ENCODE data around the gene KCNJ11. TPM values are rescaled to one million over a fixed set of nuclear protein-coding genes. Genes with fewer than 3 reads are reported as not detected.

Gene KCNJ11
- total and polyA plus RNA-seq, 2 experiments from 2014 or later: not detected

- in situ Hi-C loops (cut with MboI): no loop called here
- Histone ChIP-seq H3K79me2 (ENCODE audit: insufficient read depth) (no peaks in the 10 kb centered on the region), H3K27me3 (replicated peaks; ENCODE audit: insufficient read depth) (no peaks in the 10 kb centered on the region), H4K20me1 (ENCODE audit: insufficient read depth) (no peaks in the 10 kb centered on the region), H3K4me2 (ENCODE audit: unreplicated experiment) (no peak overlapping the region), H3F3A (ENCODE audit: insufficient read depth) (no peaks in the 10 kb centered on the region), H3K4me3 (no peak overlapping the region), H3K4me1 (ENCODE audit: insufficient read depth) (no peaks in the 10 kb centered on the region), H3K36me3 (ENCODE audit: low read depth) (peaks cover 48% of the 10 kb centered on the region), H3K9ac (no peak overlapping the region), H3K9me3 (ENCODE audit: low read depth) (no peaks in the 10 kb centered on the region), H3K27ac (no peak overlapping the region), H2AFZ (no peak overlapping the region), H3K9me2 (ENCODE audit: insufficient read depth) (no peaks in the 10 kb centered on the region)
- no peak for TF ChIP-seq EZH2phosphoT487 (IDR thresholded peaks at IDR 0.05; ENCODE audit: insufficient read depth, low read depth)
- TF ChIP-seq EZH2 (IDR thresholded peaks at IDR 0.05; ENCODE audit: insufficient read depth, poor library complexity, severe bottlenecking): no peak
- 89 to 95% methylated on average over 3 of the region's 3 CpGs for WGBS, 2 experiments (ENCODE audit: low coverage in 1 of 2, low lambda C conversion rate in 2 of 2, missing lambda C conversion rate in 2 of 2)
- no peak for DNase-seq
Observed at GRCh38 chr11:17368551-17368950, 19.9 kb downstream of the KCNJ11 start.

GRCh38 chr11:17366495-17366894, 22.0 kb downstream of the KCNJ11 start:
- Histone ChIP-seq H3K36me3 (ENCODE audit: low read depth) (peaks cover 33% of the 10 kb centered on the region), H3K9me3 (ENCODE audit: low read depth) (no peaks in the 10 kb centered on the region), H3K27ac (no peak overlapping the region), H3K9me2 (ENCODE audit: insufficient read depth) (no peaks in the 10 kb centered on the region), H3K79me2 (ENCODE audit: insufficient read depth) (no peaks in the 10 kb centered on the region), H3K4me3 (no peak overlapping the region), H3K27me3 (replicated peaks; ENCODE audit: insufficient read depth) (no peaks in the 10 kb centered on the region), H3F3A (ENCODE audit: insufficient read depth) (no peaks in the 10 kb centered on the region), H4K20me1 (ENCODE audit: insufficient read depth) (no peaks in the 10 kb centered on the region), H3K4me2 (ENCODE audit: unreplicated experiment) (no peak overlapping the region), H3K4me1 (ENCODE audit: insufficient read depth) (no peaks in the 10 kb centered on the region), H2AFZ (no peak overlapping the region), H3K9ac (no peak overlapping the region)
- DNase-seq: no peak
- TF ChIP-seq EZH2 (IDR thresholded peaks at IDR 0.05; ENCODE audit: insufficient read depth, poor library complexity, severe bottlenecking) (no peak), EZH2phosphoT487 (IDR thresholded peaks at IDR 0.05; ENCODE audit: insufficient read depth, low read depth) (no peak)
- in situ Hi-C loops (cut with MboI): no loop called here
- 86 to 94% methylated on average over 1 of the region's 1 CpG for WGBS, 2 experiments (ENCODE audit: low coverage in 1 of 2, low lambda C conversion rate in 2 of 2, missing lambda C conversion rate in 2 of 2)

DNA sequence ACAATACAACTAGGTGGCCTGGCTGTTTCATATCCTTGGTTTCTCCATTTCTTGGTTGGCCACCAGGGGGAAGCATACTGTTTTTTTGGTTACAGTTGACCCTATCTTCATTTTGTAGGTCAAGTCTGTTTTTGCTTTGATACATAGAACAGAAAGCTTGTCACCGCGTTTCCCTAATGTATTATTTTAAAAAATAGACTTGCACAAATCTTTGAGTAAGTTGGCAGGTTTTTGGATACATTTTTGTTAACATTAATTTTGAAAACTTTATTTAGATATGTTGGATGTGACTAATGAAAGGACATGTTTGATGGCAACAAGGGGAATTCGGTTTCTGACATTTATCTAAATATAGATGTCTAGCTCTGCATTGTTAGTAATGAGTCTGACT, 33.9 kb downstream of the KCNJ11 start:
- in situ Hi-C loops (cut with MboI): no loop called here
- peak overlapping the region; percentile 96 for H3K4me2 ChIP-seq (ENCODE audit: unreplicated experiment)

DNA sequence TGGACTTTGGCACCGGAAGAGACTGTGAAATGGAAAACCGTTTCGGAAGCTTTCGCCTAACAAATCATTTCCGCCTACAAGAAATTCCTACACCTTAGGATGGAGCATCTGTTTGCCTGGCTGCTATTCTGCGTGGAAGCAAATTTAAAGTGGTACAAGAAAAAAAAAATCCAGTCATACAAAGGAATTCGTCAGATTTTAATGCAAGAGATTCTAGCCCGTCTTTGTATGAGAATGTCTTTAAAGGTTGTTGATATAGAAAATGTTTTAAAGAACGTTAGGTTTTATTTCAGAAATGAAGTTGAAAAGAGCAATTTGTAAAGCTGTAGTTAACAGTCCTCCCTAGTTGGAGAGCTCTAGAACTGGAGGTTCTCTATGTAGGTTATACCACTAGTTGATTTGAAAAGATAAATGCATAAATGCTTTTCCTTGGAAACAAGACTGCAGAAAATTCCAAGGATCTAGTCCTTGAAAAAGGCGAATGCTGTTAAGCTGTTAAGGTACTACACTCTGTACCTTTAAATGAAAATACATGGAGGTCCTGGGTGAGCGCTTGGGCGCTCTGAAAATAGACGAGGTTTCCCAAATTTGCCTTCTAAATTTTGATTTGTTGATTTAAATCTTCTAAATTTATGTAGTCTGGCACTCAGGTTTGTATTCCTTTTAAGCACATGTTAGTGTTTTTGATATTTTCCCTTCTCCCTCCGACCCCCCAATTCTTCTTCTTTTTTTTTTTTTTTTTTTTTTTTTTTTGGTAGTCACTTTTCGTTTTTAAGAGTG, 34.4 kb downstream of the KCNJ11 start:
- Histone ChIP-seq H3K4me3 (peak overlapping the region; percentile 90), H3K9me3 (ENCODE audit: low read depth) (no peaks in the 10 kb centered on the region), H3K27me3 (replicated peaks; ENCODE audit: insufficient read depth) (no peaks in the 10 kb centered on the region), H3K9me2 (ENCODE audit: insufficient read depth) (no peaks in the 10 kb centered on the region), H3K36me3 (ENCODE audit: low read depth) (no peaks in the 10 kb centered on the region), H3K79me2 (ENCODE audit: insufficient read depth) (no peaks in the 10 kb centered on the region), H4K20me1 (ENCODE audit: insufficient read depth) (no peaks in the 10 kb centered on the region), H3K9ac (peak overlapping the region; percentile 89), H2AFZ (peak overlapping the region; percentile 96), H3F3A (ENCODE audit: insufficient read depth) (peaks cover 21% of the 10 kb centered on the region), H3K4me1 (ENCODE audit: insufficient read depth) (peaks cover 9% of the 10 kb centered on the region; the same call in 1 of the 2 replicates), H3K27ac (peak overlapping the region; percentile 82), H3K4me2 (ENCODE audit: unreplicated experiment) (peak overlapping the region; percentile 96)
- peak; percentile 22 for DNase-seq
- TF ChIP-seq EZH2phosphoT487 (IDR thresholded peaks at IDR 0.05; ENCODE audit: insufficient read depth, low read depth) (no peak), EZH2 (IDR thresholded peaks at IDR 0.05; ENCODE audit: insufficient read depth, poor library complexity, severe bottlenecking) (no peak)
- in situ Hi-C loops (cut with MboI): no loop called here
- WGBS, 2 experiments (ENCODE audit: low coverage in 1 of 2, low lambda C conversion rate in 2 of 2, missing lambda C conversion rate in 2 of 2): 6 to 9% methylated on average over 15 of the region's 15 CpGs

More for the DNA sequence above, 33.9 kb downstream of the KCNJ11 start:
- Histone ChIP-seq H3K27me3 (replicated peaks; ENCODE audit: insufficient read depth) (no peaks in the 10 kb centered on the region), H3K9ac (peak overlapping the region; percentile 89), H4K20me1 (ENCODE audit: insufficient read depth) (no peaks in the 10 kb centered on the region), H3K4me3 (peak overlapping the region; percentile 90), H2AFZ (peak overlapping the region; percentile 96; the same call in 1 of the 2 replicates), H3K27ac (no peak overlapping the region), H3F3A (ENCODE audit: insufficient read depth) (peaks cover 21% of the 10 kb centered on the region), H3K79me2 (ENCODE audit: insufficient read depth) (no peaks in the 10 kb centered on the region), H3K9me3 (ENCODE audit: low read depth) (no peaks in the 10 kb centered on the region), H3K36me3 (ENCODE audit: low read depth) (no peaks in the 10 kb centered on the region), H3K4me1 (ENCODE audit: insufficient read depth) (peaks cover 9% of the 10 kb centered on the region; the same call in 1 of the 2 replicates), H3K9me2 (ENCODE audit: insufficient read depth) (no peaks in the 10 kb centered on the region)
- TF ChIP-seq EZH2phosphoT487 (IDR thresholded peaks at IDR 0.05; ENCODE audit: insufficient read depth, low read depth): no peak
- TF ChIP-seq EZH2 (IDR thresholded peaks at IDR 0.05; ENCODE audit: insufficient read depth, poor library complexity, severe bottlenecking): no peak
- WGBS, 2 experiments (ENCODE audit: low coverage in 1 of 2, low lambda C conversion rate in 2 of 2, missing lambda C conversion rate in 2 of 2): 74% methylated on average over 3 of the region's 3 CpGs
- peak; percentile 76 for DNase-seq
